ENCODE results near the gene ZBTB16.

The ZBTB16 gene

DNA sequence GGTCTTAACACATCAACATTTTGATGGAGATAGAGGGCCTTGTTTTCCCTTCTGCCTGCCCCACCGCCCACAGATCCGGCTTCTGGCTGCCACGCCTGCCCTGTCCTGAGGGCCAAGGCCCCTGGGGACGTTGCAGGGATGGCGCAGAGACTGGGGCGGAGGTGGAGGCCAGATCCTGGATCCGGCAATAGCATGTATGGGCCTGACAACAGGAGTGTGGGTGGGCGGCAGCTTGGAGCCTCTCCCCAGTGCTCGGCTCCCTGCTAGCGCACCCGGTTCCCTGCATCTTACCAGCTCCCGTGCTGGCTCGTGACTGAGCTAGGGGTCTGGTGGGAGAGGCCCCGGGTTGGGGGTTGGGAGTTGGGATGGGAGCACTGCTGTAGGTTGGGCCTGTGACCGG, 95.6 kb downstream of the ZBTB16 start:
- FAIRE-seq (no peak), DNase-seq (ENCODE audit: insufficient read length, low spot score) (no peak)
- no peak for TF ChIP-seq CTCF (IDR thresholded peaks at IDR 0.05; ENCODE audit: insufficient read depth, missing control alignments)

DNA sequence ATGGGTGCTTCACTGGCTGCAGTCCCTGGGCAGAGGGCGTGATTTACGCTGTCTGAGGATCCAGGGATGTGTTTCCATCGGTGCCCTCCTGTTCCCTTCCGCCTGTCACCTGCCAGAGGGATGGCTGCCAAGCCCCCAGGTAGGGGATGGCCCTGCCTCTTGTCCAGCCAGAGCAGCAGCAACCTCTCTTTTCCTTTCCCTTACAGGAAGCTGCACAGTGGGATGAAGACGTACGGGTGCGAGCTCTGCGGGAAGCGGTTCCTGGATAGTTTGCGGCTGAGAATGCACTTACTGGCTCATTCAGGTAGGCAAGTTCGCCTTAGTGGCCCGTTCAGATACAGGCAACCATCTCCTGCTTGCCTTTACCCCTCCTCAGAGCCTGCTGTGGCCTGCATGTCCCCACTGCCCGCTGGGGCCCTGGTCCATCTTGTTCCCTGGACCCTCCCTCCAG, 96.6 kb downstream of the ZBTB16 start:
- FAIRE-seq, result no peak
- DNase-seq (ENCODE audit: insufficient read length, low spot score), result no peak
- TF ChIP-seq CTCF (IDR thresholded peaks at IDR 0.05; ENCODE audit: insufficient read depth, missing control alignments), result no peak

DNA sequence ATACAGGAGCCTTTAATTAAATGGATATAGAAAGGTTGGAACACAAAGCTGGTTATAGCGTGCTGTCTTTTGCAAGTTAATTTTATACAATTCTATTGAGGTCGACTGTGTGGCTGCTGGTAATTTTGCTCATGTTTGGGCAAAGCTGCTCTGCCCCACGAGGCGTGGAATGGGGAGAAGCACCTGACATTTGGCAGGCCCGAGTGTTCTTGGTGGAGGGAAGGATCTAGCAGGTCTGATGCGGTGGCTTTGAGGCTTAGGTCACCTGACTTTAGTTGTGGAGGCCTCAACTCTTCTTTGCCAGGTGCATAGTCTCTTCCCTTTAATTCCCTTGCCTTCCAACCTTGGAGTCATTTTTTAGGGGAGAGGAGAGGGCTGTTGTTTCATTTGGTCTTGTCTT, 97.3 kb downstream of the ZBTB16 start:
- no peak for DNase-seq (ENCODE audit: insufficient read length, low spot score)
- no peak for TF ChIP-seq CTCF (IDR thresholded peaks at IDR 0.05; ENCODE audit: insufficient read depth, missing control alignments)
- no peak for FAIRE-seq

GRCh38 chr11:114157476-114158050, 98.1 kb downstream of the ZBTB16 start:
- FAIRE-seq (no peak), DNase-seq (ENCODE audit: insufficient read length, low spot score) (no peak)
- no peak for TF ChIP-seq CTCF (IDR thresholded peaks at IDR 0.05; ENCODE audit: insufficient read depth, missing control alignments)

- FAIRE-seq, result no peak
- no peak for TF ChIP-seq CTCF (IDR thresholded peaks at IDR 0.05; ENCODE audit: insufficient read depth, missing control alignments)
- no peak for DNase-seq (ENCODE audit: insufficient read length, low spot score)
Measured at GRCh38 chr11:114158421-114158820, 98.9 kb downstream of the ZBTB16 start.

DNA sequence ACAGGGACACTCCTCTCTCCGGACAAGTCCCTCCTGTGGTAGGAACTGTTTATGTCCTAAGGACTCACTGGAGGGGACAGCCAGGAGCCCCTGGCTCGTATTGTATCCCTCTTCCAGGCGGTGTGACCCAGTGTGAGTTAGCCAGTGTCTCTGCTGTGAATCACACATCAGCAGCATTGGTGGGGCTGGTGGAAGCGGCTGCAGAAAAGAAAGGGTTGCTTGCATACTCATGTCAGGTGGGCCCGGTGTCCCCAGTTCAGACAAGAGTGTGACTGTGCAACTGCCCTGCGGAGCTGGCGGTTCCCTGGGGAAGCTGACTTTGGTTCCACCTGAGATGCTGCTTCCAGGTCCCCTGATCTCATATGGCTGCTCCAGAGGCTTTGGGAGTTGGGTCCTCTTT, 99.4 kb downstream of the ZBTB16 start:
- DNase-seq (ENCODE audit: insufficient read length, low spot score) (no peak), FAIRE-seq (no peak)
- no peak for TF ChIP-seq CTCF (IDR thresholded peaks at IDR 0.05; ENCODE audit: insufficient read depth, missing control alignments)

DNA sequence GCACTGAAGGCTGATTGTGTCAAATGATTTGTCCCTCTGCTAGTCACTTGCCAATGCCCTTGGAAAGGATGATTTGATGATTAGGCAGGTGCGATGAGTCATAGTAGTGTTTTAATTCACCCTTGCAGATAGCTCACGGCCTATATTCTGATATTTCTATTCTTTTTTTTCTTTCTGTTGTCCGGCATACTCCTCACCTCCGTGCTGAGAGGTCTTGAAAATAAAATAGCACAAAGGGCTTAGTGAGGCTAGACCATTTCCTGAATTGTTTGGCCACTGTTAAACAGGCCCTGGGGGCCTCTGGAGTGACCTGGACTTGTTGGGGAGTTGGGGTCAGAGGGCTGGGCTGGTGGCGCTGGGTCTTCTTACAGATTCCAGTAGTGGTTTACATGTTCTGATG, 99.8 kb downstream of the ZBTB16 start:
- TF ChIP-seq CTCF (IDR thresholded peaks at IDR 0.05; ENCODE audit: insufficient read depth, missing control alignments), result no peak
- FAIRE-seq, result no peak
- DNase-seq (ENCODE audit: insufficient read length, low spot score), result no peak

Data from D721Med (cell line).